HG03045 (cell line): ENCODE results near the gene RHPN2.
"Not testable (repeated sequence)": the region's sequence is repeated elsewhere in the genome, so short reads cannot be mapped to it uniquely, and the experiment has no call there.

ENCODE experiments used
- ATAC-seq: cut with Tn5 transposase; IDR thresholded peaks from one replicate; pipeline ENCODE4 v1.9.1; 2021; ENCODE audit warnings: mild to moderate bottlenecking, moderate library complexity; ENCODE audit not compliant: unreplicated experiment

RHPN2 gene

GRCh38 chr19:33032218-33032781 is 32.4 kb downstream of the RHPN2 start:
- ATAC-seq, result no peak

DNA sequence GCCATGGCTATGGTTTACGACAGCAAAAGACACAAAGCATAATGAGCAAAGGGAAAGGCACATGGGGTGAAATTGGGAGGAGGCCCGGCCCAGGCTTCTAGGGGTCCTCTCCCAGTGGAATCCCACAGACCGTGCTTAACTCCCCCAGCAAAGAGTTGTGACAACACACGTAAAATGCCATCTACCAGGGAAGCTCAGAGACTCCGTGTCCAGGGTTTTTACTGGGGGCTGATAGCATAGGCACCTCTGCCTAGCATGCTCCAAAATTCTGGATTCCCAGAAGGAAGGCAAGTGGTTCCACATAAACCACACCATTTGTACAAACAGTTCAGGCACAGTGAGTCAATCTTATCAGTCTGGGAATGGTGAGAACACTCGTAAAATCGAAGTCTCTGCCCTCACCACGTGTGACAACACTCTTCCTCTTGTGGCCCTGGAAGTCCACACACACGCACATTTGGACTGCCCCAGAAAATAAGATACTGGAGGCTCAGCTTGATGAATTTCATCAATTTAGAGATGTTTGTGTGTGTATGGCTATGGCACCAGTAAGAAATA is 34.9 kb downstream of the RHPN2 start:
- no peak for ATAC-seq

GRCh38 chr19:33026602-33027001 is 38.1 kb downstream of the RHPN2 start:
- not testable (repeated sequence) for ATAC-seq

GRCh38 chr19:33025468-33026238 is 39.0 kb downstream of the RHPN2 start:
- not testable (repeated sequence) for ATAC-seq

- no peak for ATAC-seq
Measured at GRCh38 chr19:33024398-33024797, 40.3 kb downstream of the RHPN2 start.

DNA sequence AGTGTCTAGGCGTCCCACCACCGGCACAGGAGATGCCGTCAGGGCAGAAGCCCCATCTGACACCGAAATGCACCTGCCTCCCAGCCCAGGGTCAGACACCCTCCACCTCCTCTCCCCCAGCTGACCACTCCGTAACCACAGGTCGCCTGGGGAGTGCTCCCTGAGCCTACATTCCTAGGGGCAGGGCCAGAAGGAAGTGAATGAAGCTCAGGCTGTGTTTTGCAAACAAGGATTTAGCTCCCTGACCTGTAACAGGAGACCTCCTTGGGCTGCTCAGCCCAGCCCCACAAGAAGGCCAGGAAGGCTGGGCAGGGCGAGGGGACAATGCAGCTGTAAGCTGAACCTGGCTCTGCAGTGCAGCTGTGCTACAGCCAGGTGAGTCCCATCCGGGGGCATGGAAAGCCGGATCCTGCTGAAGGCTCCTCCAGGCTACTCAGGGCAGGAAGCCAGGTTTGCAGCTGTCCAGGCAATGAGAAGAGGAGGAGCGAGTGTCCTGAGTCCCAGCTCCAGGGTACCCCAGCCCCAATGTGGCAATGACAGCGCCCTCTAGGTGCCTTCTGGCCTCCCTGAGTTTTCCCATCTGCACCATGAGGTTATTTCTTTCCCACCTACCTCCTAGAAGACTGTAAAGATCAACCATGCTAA is 42.1 kb downstream of the RHPN2 start:
- no peak for ATAC-seq

DNA sequence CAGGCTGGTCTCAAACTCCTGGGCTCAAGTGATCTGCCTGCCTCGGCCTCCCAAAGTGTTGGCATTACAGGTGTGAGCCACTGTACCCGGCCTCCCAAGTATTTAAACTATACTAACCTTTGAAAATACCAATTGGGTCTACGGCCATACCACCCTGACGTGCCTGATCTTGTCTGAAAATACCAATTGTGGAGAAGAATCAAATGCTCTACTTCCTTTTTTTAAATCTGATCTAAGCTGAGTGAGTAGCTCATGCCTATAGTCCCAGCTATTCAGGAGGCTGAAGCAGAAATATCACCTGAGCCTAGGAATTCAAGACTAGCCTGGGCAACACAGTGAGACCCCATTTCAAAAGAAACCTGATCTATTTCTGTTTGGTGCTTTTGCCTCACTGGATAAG is 53.8 kb downstream of the RHPN2 start:
- ATAC-seq, result not testable (repeated sequence)

GRCh38 chr19:33008738-33009137 is 56.0 kb downstream of the RHPN2 start:
- ATAC-seq, result no peak

GRCh38 chr19:33005440-33005839 is 59.2 kb downstream of the RHPN2 start:
- ATAC-seq, result no peak

DNA sequence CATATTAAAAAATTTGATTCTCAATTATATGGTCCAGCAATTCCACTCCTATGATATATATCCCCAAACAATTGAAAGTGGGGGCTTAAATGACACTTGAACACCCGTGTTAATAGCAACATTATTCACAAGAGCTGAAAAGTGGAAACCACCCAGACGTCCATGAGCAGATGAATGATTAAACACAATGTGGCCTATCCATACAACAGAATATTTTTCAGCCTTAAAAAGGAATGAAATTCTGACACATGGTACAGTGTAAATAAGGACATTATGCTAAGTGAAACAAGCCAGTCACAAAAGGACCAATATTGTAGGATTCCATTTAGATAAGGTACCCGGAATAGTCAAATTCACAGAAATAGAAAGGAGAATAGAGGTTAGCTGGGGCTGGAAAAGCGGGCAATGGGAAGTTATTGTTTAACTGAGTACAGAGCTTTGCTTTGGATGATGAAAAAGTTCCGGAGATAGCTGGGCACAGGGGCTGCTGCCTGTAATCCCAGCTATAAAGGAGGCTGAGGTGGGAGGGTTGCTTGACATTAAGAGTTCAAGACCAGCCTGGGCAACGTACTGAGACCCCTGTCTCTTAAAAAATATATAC is 61.2 kb downstream of the RHPN2 start:
- ATAC-seq, result not testable (repeated sequence)

DNA sequence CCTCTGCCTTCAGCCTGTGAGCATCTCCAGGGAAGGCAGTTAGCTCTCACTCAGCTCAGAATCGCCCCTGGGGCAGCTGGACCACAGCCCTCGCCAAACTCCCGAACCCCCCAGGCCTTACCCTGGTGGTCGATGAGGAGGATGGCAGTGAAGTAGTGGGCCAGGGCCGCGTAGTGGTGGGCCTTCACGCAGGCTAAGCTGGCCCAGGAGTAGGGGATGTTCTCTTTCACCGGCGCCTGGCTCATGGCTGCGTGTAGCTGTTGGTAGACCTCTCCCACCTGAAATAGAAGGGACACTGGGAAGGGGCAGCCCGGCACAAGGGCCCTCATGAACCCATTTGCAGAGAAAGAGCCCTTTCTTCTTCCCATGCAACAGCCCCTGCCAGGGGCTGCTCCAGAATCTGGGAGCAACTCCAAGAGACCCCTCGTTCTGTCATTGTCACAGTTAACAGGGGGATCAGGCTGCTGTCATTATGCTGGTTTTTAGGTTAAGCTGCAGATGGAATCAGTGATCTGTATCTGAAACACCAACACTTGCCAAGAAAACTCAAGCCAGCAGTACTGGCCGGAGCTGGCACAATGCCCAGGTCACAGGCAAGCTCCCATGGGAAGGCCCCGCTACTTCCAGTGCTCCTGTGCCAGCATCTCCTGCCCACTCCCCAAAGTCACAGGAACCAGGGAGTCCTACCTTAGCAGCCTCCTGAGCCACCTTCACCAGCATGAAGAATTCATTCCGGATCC is 62.4 kb downstream of the RHPN2 start:
- not testable (repeated sequence) for ATAC-seq

DNA sequence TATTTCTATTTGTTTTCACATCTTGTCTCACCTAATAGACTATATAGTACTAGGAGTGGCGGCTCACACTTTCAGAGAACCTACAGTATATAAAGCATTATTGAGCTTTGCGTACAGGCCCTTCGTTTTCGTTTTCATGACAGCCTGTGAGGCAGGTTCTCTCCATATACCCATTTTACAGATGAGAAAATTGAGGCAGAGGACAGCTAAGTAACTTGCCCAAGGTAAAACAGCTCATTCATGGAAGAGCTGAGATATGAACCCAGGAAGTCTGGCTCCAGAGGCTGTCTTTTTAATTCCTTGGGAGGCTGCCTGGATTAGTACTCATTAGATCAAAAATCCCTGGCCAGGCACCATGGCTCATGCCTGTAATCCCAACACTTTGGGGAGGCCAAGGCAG is 63.8 kb downstream of the RHPN2 start:
- no peak for ATAC-seq

DNA sequence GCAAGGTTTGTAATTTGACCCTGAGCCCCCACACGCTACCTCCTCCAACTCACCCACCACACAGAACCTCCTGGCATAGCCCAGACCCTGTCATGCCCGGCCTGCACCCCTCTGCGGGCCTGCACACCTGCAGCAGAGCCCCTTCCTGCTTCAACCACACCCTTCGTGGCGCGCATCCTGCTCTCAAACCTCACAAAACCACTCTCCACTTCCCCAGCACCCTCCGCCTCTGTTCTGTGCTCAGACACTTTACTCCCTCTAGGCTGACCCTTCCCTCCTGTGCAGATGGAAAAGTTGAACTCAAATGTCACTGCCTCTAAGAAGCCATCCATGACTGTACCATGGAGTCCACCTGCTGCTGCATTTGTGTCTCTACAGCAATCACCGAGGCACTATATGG is 64.2 kb downstream of the RHPN2 start:
- ATAC-seq, result no peak

GRCh38 chr19:32998722-32999121 is 66.0 kb downstream of the RHPN2 start:
- no peak for ATAC-seq

DNA sequence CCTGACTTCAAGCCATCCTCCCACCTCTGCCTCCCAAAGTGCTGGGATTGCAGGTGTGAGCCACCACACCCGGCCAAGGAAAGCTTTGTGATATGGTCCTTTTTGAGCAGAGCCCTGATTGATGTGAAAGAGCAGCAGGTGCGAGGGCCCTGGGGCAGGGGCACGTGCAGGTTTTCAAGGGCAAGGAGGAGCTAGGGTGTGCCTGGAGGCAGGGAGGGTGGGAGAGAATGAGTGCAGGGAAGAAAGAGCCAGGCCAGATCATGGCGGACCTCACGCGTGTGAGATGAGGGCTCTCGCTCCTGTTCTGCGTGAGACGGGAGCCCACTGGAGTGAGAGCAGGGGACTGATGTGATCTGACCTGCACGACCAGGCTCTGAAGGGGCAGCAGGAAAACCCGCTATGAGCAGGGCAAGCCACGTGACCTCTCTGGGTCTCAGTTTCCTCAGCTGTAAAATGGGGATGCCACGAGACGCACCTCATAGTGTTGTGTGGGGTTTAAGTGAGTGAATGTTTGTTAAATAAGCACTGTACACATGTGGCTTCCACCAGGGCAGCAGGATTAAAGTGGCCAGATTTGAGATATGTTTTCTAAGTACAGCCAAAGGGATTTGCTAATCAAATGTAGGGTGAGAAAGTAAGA is 66.9 kb downstream of the RHPN2 start:
- ATAC-seq, result no peak

- ATAC-seq, result not testable (repeated sequence)
Measured at GRCh38 chr19:32997061-32997464, 67.6 kb downstream of the RHPN2 start.

- not testable (repeated sequence) for ATAC-seq
Measured at GRCh38 chr19:32995966-32996365, 68.7 kb downstream of the RHPN2 start.

- ATAC-seq, result no peak
Measured at GRCh38 chr19:32988724-32989123, 76.0 kb downstream of the RHPN2 start.

GRCh38 chr19:32988254-32988653 is 76.4 kb downstream of the RHPN2 start:
- not testable (repeated sequence) for ATAC-seq

DNA sequence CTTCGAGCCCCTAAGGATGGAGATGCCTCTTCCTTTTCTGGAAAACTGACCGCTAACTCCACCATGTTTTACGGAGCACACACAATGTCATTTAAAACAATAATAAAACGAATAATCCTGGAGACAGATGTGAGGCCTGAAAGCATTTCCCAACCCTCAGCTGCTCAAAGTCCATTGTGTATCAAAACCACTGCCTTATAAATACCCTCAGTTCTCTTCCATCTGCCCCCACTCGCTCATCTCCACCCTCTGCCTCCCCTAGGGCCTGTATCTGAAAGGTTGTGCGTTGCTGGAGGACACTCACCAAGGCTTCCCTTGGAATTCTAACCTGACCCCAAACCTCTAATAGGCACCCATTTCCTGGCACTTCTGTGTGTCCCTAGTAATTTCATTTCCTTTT is 82.2 kb downstream of the RHPN2 start:
- not testable (repeated sequence) for ATAC-seq
